Vagina (tissue), 2 donors: ENCODE data around the gene DLG2.

Experiments used
- CTCF ChIP-seq, 3 experiments: fragments of 450-650 bp in 2 of 3; fragments of 200-600 bp in 1 of 3; sonication (generic) in 1 of 3; IDR thresholded peaks; one replicate each; pipeline ENCODE4 v1.5.1; 2017 to 2019; ENCODE audit warnings: antibody characterized with exemption in 3 of 3, mild to moderate bottlenecking in 2 of 3, moderate library complexity in 2 of 3
- POLR2A ChIP-seq, 2 donors: fragments of 450-650 bp; IDR thresholded peaks; one replicate each; pipeline ENCODE4 v1.6.1; 2017; ENCODE audit warnings: antibody characterized with exemption in 2 of 2, mild to moderate bottlenecking in 2 of 2, moderate library complexity in 2 of 2
- POLR2AphosphoS5 ChIP-seq, 2 donors: sonication (generic); formaldehyde crosslinking; IDR thresholded peaks; one replicate each; pipeline ENCODE4 v1.9.0; 2017; ENCODE audit warnings: antibody characterized with exemption in 2 of 2, mild to moderate bottlenecking in 2 of 2, low read depth in 1 of 2; ENCODE audit not compliant: insufficient read depth in 1 of 2

- TF ChIP-seq POLR2A (IDR thresholded peaks at IDR 0.05) (no peak), CTCF (IDR thresholded peaks at IDR 0.05) (no peak), POLR2AphosphoS5 (IDR thresholded peaks at IDR 0.05; ENCODE audit: insufficient read depth in 1 of 2, low read depth in 1 of 2) (no peak)
These were observed 742.3 kb downstream of the DLG2 start for GRCh38 chr11:84884836-84885235.
